Measurements from ENCODE around the gene NTN3.

- TF ChIP-seq, protein P1, sequence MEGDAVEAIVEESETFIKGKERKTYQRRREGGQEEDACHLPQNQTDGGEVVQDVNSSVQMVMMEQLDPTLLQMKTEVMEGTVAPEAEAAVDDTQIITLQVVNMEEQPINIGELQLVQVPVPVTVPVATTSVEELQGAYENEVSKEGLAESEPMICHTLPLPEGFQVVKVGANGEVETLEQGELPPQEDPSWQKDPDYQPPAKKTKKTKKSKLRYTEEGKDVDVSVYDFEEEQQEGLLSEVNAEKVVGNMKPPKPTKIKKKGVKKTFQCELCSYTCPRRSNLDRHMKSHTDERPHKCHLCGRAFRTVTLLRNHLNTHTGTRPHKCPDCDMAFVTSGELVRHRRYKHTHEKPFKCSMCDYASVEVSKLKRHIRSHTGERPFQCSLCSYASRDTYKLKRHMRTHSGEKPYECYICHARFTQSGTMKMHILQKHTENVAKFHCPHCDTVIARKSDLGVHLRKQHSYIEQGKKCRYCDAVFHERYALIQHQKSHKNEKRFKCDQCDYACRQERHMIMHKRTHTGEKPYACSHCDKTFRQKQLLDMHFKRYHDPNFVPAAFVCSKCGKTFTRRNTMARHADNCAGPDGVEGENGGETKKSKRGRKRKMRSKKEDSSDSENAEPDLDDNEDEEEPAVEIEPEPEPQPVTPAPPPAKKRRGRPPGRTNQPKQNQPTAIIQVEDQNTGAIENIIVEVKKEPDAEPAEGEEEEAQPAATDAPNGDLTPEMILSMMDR (IDR thresholded peaks at IDR 0.05): no peak
- TF ChIP-seq POLR2A (IDR thresholded peaks at IDR 0.05): no peak
Observed at GRCh38 chr16:2451851-2452320, 19.2 kb upstream of the NTN3 start.
